Superior temporal gyrus (tissue), 1 donor: Measurements from ENCODE around the gene URAD.

Source experiments
- DNase-seq: peaks from one replicate; pipeline ENCODE4 v3.0.0-alpha.2; 2016; ENCODE audit errors: extremely low spot score

Gene URAD

GRCh38 chr13:27956576-27957300 lies 31.8 kb downstream of the URAD start:
- no peak for DNase-seq

GRCh38 chr13:27955014-27955591 lies 33.4 kb downstream of the URAD start:
- no peak for DNase-seq

- DNase-seq = no peak
Observed at GRCh38 chr13:27954406-27954851, 34.1 kb downstream of the URAD start.

GRCh38 chr13:27953676-27954405 lies 34.7 kb downstream of the URAD start:
- peak; percentile 34 for DNase-seq

GRCh38 chr13:27952876-27953675 lies 35.4 kb downstream of the URAD start:
- DNase-seq = no peak

GRCh38 chr13:27942972-27943371 lies 45.5 kb downstream of the URAD start:
- no peak for DNase-seq

- no peak for DNase-seq
Observed at GRCh38 chr13:27933580-27934328, 54.7 kb downstream of the URAD start.

GRCh38 chr13:27933118-27933517 lies 55.4 kb downstream of the URAD start:
- DNase-seq = no peak

GRCh38 chr13:27929868-27930267 lies 58.6 kb downstream of the URAD start:
- DNase-seq = no peak

- no peak for DNase-seq
Observed at GRCh38 chr13:27928805-27929753, 59.4 kb downstream of the URAD start.

- no peak for DNase-seq
Observed at GRCh38 chr13:27928353-27928804, 60.1 kb downstream of the URAD start.
